MM.1S (cell line): Measurements from ENCODE around the gene KCNK16.

Source experiments
- CTCF ChIP-seq: fragments of 300-600 bp; sonication (generic); IDR thresholded peaks from 2 replicates; pipeline ENCODE4 v1.5.1; 2016; ENCODE audit warnings: antibody characterized with exemption, low read length, mixed read lengths
- EZH2 ChIP-seq: fragments of 300-600 bp; sonication (generic); optimal IDR thresholded peaks from 2 replicates; pipeline ENCODE3; 2017; ENCODE audit warnings: low read depth, mild to moderate bottlenecking, antibody characterized with exemption, low read length, mixed read lengths
- EZH2phosphoT487 ChIP-seq: fragments of 300-600 bp; sonication (generic); IDR thresholded peaks from 2 replicates; pipeline ENCODE4 v1.6.1; 2018; ENCODE audit warnings: antibody characterized with exemption, low read length

- TF ChIP-seq CTCF: no peak
- no peak for TF ChIP-seq EZH2
- TF ChIP-seq EZH2phosphoT487: no peak
Measured at GRCh38 chr6:39319621-39320362, 2.7 kb downstream of the KCNK16 start.
